ENCODE measurements around the gene RBMS1. TPM values are rescaled to one million over a fixed set of nuclear protein-coding genes. Genes with fewer than 3 reads are reported as not detected.

RBMS1 gene
- total RNA-seq, 1 donor from 2014 or later = 75.3 TPM

DNA sequence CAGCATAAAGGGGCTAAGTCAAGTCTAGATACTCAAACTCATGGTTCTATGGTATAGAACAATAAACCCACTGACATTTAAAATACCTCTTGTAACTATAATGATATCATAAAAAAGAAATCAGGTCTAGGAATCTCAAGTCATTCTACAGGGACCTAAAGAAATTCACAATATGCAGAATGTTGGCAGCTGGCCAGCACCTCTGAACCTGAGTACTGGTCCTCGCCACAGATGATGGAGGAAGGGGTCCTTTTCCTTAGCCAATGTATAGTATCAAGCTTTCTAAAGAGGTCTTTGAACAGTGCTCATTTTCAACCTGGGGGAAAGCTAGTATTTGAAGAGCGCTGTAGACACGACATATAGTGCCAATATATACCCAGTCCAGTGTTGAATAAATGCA is 185.1 kb downstream of the RBMS1 start:
- no peak for DNase-seq (ENCODE audit: low spot score)
- intact Hi-C loops (cut with DNase I) = no loop called here

DNA sequence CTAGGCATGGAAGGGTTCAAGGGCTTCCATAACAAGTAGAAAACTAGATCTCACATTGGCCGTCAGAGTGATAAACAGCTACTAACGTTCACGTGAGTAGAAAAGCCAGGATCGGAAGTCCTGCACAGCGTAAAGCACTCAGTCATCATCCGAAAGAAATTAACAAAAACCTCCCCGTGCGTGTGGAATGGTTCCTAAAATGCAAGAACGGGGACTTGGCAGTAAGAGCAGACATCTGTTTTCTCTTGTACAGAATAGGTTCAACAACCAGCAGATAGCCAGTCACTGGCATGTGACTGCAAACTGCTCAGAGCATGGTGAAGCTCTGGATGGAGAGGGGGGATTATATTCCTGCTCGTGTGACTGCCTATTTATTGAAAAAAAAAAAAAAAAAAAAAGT is 186.6 kb downstream of the RBMS1 start:
- intact Hi-C loops (cut with DNase I) = no loop called here
- DNase-seq (ENCODE audit: low spot score) = no peak

DNA sequence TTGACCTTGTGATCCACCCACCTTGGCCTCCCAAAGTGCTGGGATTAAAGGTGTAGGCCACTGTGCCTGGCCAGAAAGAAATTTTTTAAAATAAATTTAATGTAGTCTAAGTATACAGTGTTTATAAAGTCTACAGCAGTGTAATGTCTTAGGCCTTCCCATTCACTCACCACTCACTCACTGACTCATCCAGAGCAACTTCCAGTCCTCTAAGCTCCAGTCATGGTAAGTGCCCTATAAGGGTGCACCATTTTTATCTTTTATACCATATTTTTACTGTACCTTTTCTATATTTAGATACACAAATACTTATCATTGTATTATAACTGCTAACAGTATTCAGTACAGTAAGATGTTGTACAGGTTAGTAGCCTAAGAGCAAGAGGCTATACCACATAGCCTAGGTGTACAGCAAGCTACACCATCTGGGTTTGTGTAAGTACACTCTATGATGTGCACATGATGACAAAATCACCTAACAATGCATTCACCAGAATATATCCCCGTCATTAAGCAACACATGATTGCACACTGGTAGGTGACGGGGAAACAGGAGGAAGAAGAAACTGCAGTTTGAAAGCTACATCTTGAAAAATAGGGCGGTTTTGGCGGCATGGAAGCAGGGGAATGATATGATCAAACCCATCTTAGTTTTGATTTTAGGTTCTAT is 188.4 kb downstream of the RBMS1 start:
- intact Hi-C loops (cut with DNase I) = no loop called here

DNA sequence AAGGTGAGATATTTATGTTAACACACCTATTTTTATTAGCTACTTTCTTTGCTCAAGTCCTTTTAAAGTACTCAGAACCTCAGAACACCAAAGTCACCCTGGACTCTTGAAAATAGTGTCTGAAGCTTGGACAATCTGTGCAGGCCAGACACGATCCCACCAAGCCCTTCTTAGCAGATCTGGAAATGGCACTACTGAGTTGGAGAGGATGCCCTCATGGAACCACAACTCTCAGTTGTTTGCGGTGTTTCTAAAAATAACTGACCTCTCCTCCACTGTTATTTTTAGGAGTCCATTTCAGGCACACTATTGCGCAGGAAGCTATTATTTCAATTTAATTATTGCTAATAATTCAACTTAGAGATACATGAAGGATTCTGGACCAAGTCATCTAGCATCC is 190.1 kb downstream of the RBMS1 start:
- intact Hi-C loops (cut with DNase I) = no loop called here
- no peak for DNase-seq (ENCODE audit: low spot score)

More for the DNA sequence above, 188.4 kb downstream of the RBMS1 start:
- DNase-seq (ENCODE audit: low spot score) = no peak

DNA sequence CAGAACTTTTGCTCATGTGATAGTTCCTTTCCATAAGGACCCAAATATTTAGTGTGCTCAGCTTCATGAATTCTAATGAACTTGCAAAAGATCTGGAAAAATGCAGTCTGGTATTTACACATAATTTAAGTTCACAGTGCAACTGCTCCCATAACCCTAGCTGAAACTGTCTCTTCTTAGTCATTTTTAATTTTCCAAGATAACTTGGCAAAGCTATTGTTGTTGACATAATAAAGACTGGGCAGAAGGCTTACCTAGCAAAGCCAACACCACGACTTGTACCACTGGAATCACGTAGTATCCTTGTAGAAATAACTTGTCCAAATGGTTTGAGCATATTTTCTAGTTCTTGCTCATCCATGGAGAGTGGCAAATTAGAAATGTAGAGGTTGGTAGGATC is 190.5 kb downstream of the RBMS1 start:
- intact Hi-C loops (cut with DNase I) = no loop called here
- no peak for DNase-seq (ENCODE audit: low spot score)

DNA sequence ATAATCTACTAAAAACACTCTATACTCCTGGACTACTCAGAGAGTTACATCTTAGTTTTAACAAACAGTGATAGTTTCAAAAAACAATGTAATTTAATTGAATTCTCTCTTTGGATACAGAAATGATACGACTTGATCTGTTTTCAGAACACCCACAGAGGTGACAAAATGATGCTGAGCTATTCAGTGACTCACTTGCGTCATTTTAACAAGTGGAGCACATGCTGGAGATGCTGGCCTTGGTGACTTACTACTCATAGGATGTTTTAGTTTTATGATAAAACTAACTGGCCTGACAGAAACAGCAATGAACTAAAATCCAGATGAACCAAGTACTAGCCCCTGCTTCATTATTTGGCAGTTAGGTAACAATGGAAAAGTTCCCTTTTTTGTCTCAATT is 192.2 kb downstream of the RBMS1 start:
- DNase-seq (ENCODE audit: low spot score) = no peak
- intact Hi-C loops (cut with DNase I) = no loop called here

DNA sequence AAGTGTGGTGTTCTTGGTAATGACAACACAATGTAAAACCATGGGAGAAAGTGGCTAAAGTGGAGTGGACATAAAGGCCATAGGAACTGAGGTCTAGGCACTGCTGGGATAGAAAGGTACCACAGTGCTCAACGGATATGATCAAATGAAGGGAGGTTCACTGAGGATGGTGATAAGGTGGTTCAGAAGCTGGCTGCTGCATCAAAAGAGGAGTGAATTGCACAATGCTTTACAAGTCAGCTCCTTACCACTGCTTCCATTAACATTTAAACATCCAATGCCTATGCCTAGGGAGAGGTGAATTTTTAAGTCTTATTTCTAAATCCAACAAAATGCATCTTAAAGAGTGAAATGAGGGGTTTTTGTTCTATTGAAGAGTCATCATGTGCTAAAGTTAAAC is 193.4 kb downstream of the RBMS1 start:
- intact Hi-C loops (cut with DNase I) = no loop called here
- DNase-seq (ENCODE audit: low spot score) = no peak

DNA sequence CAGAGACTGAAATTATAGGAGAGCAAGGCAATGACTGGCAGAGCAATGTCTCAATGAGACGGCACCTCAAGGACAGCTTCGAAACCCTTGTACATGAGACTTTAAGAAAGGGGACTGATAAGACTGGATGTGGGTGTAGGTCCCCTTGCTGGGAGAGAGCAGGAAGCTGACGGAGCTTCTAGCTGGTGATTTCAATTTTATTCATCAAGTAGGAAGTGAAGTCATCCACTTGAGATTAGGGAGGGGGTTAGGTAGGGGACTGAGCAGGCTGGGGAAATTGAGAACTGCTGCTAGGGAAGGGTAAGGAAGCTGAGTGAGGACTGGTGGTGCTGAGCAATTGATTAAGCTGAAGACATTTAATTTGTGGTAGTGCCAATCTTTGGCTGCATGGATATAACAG is 194.1 kb downstream of the RBMS1 start:
- DNase-seq (ENCODE audit: low spot score) = no peak
- intact Hi-C loops (cut with DNase I) = no loop called here

DNA sequence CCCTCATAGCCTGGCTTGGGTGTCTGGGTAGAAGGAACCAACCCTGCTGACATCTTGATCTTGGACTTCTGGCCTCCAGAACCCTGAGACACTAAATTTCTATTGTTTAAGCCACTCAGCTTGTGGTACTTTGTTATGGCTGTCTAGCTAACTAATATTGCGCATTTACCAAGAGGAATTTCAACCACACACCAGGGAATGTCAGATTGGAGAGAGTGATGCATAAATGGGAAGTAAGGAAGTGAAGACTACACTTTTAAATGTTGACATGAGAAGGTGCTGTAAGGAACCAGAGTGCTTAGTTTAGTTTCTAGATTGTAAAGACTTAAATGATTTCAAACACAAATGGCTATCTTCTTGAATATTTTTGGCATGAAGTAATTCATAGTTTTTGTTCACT is 194.6 kb downstream of the RBMS1 start:
- intact Hi-C loops (cut with DNase I) = no loop called here
- DNase-seq (ENCODE audit: low spot score) = no peak

DNA sequence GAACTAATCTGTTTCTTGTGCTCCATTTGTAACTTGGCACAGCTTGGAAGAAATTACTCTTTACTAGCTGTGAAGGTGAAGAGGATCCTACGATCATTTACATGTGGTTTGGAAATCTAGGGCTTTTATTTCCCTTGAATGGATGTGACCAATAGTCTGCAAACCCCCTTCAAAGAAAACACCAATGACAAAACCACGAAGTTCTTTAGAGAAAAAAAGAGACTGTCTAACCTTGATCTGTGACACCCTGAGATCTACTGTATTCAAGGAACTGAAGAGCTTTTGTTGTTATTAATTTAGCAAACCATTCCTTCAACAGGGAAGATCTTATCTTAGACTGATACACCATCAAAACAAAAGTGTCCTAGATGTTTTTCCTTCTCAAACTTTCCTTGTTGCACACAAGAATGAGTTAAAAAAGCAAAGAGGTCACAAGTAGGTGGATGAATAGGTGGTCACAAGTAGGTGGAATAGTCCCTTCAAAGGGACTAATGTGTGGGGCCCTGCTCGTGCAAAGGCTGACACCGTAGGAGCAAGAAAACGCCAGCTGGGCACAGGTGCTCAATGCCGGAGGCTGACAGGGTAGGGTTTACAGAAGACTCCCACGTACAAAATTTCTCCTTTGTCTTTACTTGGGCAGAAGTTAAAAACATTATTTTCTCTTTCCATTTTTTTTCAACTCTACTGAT is 197.9 kb downstream of the RBMS1 start:
- intact Hi-C loops (cut with DNase I) = no loop called here
- no peak for DNase-seq (ENCODE audit: low spot score)

DNA sequence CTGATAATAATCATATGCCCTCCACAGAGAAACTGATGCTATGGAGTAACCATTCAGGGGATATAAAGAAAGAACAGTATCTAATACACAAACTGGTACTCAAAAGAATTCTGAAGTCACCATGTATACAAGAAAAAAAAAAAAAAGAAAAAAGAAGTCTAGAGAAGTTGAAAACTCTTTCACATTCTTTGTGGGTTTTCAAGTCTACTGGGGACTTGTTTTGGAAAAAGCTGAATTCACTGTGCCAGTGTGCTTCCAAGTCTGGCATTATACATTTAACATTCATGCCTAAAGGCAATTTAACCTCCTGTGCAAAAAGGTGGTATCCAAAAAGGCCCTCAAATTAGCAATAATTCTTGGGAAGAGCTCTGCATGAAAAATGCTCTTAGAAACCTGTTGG is 198.7 kb downstream of the RBMS1 start:
- intact Hi-C loops (cut with DNase I) = loop anchor here (5.0 kb wide), 3 partner anchors 32 to 197 kb away; partner anchors contain the start of gene RBMS1
- no peak for DNase-seq (ENCODE audit: low spot score)

DNA sequence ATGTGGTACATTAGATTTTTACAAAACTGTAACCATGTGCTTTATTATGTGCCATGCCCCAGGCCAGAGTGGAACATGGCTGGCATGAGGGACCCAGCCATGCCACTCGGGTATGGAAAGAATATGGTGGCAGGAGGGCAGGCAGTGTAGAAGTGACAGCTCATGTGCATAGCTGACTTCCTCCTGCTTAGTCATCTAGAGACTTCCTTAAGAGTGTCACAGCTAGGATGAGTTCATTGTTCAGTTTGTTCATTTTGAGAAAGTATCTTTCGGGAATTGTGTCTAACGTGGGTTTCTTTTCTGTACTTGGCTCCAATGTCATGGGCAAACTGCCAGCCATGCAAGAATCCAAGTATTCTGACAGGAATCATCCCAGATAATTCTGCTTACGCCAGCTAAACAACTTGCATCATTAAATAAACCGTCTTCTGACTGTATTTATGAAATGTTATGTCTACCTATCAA is 199.2 kb downstream of the RBMS1 start:
- DNase-seq (ENCODE audit: low spot score) = no peak
- intact Hi-C loops (cut with DNase I) = loop anchor here (5.0 kb wide), 3 partner anchors 33 to 198 kb away; partner anchors contain the start of gene RBMS1

DNA sequence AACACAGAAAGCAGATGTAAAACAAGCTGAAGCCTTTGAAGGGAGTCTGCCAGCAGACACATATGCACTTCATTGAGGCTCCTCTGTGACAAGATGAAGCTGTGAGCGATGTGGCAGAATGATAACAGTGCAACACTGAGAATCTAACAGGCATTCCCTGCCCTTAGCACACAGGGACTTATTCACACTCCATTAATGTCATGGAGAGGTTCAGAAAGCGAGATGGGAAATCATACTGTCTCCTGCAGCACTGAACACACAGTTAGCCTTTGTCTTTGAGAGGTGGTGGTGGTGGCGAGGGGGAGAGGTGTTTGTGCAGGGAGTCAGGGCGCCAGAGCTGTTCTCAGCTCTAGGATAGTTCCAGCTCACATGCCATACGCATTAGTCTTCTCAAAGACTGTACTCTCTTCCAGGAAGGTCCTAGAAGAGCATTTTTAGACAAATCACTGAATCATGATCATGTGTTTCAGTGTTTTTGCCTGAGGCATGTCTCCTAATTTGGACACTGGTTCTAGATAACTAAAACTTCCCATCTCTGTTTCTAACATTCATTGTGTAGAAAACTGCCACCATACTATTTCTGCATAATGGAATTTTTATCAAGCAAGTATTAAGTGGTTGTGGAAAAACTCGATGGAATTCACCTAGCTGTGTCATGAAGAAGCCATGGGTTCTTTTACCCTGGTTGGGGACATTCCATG is 200.1 kb downstream of the RBMS1 start:
- no peak for DNase-seq (ENCODE audit: low spot score)
- intact Hi-C loops (cut with DNase I) = loop anchor here (5.0 kb wide), 3 partner anchors 34 to 199 kb away; partner anchors contain the start of gene RBMS1

DNA sequence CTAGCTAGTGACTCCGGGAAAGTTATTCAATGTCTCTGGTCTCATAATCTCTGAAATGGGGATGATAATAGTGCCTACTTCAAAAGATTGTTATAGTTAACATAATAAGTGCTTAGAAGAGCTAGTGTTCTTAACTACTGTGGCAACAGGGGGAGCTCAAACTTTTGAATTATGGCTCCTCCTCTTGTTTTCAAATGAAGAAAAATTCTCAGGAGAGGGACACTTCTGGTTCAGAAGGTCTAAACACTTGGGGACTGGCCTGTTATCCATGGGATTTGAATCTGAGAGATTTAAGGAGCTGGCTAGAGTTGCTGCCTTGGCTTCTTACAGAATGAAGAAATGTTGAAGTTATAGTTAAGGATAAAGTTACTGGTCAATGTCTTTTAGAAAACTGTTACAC is 201.4 kb downstream of the RBMS1 start:
- intact Hi-C loops (cut with DNase I) = loop anchor here (5.0 kb wide), 3 partner anchors 35 to 200 kb away; partner anchors contain the start of gene RBMS1
- DNase-seq (ENCODE audit: low spot score) = no peak

DNA sequence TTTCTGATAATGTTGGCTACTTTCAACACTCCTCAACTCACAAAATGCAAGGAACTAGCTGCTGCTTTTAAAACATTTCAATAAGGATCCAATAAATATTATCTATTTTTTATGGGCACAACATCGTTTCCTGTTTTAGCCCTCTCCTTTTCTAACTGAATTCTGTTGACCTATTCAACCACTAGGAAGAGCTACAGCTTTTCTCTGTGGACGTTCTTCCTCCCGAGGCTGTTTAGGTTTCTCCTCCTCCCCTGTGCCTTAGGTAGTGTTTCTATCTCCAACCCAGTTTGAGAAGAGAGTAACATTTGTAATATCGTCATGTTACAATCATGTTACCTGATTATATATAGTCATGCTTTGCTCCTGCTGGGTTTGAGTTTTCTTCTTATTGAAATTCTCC is 202.2 kb downstream of the RBMS1 start:
- DNase-seq (ENCODE audit: low spot score) = no peak
- intact Hi-C loops (cut with DNase I) = loop anchor here (5.0 kb wide), 3 partner anchors 36 to 201 kb away; partner anchors contain the start of gene RBMS1

DNA sequence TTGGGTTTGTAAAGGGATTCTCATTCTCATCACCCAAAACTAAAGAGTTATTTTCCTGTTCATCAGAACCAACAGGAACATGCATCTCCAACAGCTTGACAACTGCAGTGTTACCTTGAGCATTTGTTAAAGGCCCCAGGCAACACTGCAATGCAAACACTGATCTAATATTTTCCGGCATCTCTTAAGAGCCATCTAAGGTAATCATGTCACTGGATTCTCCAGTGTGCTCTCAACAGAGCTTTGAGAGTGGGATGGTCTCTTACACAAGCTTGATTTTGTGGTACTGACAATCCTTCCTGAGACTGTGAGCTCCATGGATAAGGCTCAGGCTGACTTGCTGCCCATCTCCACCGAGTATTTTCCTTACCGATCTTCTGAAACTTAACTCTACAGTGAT is 203.0 kb downstream of the RBMS1 start:
- intact Hi-C loops (cut with DNase I) = loop anchor here (5.0 kb wide), 3 partner anchors 37 to 202 kb away; partner anchors contain the start of gene RBMS1
- DNase-seq (ENCODE audit: low spot score) = no peak

DNA sequence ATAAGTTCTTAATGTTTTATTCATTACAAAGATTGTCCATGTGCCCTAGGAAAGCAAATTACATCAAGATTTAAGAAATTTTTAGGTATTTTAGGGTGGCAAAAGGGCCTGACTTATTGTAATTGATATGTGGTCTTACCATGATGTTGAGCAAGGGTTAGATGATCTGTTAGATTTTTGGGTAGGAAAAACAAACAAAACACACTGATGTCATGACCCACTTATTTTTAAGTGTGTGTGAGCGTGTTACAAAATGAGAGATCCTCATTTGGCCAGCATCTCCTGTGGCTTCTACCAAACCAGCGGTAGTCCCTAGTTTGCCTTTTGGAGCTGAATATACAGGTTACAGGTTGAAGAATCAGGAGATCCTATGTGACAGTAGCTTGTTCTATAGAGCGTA is 203.8 kb downstream of the RBMS1 start:
- DNase-seq (ENCODE audit: low spot score) = no peak
- intact Hi-C loops (cut with DNase I) = loop anchor here (5.0 kb wide), 3 partner anchors 37 to 202 kb away; partner anchors contain the start of gene RBMS1

DNA sequence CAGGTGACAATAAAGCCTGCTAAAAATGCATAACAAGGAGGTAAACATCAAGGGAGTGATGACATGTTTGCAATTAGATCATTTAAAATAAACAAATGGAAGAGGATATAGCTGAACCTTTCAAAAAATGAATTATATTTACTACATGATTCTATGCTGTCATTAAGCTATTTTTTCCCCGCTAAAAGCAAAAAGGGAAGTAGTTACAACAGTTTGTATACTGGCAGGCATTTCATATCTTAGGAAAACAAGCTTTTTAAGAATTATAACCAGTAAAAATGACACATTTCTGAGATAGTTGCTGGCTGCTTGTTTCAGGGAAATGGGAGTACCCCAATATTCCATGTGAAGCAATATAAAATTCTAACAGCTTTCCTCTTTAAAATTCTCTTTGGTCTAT is 204.5 kb downstream of the RBMS1 start:
- intact Hi-C loops (cut with DNase I) = no loop called here
- no peak for DNase-seq (ENCODE audit: low spot score)

DNA sequence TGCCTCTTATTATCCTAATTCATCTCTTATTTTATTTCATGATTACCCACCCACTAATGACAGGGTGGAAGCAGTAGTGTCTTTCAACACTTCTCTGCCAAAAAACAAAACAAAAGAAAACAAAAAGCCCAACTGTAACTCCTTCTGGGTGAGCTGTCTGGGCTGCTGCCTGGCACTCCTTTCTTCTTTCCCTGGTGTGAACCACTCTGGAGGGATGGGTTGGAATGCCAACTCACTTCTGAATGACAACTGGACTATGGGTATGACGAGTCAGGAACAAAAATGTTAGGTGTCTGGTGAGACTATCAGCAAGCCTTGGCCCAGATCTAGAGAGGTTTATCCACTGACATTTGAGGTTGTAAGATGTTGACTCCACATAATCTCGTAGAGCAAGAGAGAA is 205.3 kb downstream of the RBMS1 start:
- DNase-seq (ENCODE audit: low spot score) = no peak
- intact Hi-C loops (cut with DNase I) = no loop called here

DNA sequence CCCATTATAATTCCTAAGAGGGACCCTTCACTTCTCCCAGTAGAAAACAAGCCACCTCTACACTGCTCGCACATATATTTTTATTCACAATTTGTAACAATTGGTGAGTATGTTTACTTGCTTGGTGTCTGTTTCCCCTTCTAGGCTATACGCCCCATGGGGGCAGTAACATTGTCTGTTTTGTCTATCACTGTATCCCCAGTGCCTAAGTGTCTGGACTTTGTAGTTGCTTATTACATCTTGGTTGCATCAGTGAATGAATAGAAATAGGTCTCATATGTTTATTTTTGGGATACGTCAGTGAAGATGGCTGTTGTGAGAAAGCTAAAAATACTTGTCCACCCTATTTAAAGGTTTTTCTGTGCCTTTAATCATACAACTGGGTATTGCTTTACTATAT is 206.1 kb downstream of the RBMS1 start:
- intact Hi-C loops (cut with DNase I) = no loop called here
- no peak for DNase-seq (ENCODE audit: low spot score)
